ENCODE data around the gene COL17A1. TPM values are rescaled to one million over a fixed set of nuclear protein-coding genes. Genes with fewer than 3 reads are reported as not detected.
A peak's percentile ranks its signal among the peaks of the same experiment; 100 is the strongest.

COL17A1 gene
- total and polyA plus RNA-seq, 2 experiments from 2014 or later: 0.18 TPM; not detected in 1

- no peak overlapping the region for H3K4me3 ChIP-seq
- DNase-seq (ENCODE audit: low read depth in 1 of 2, low spot score in 1 of 2): no peak
- H3K27ac ChIP-seq: no peak overlapping the region
- H3K27me3 ChIP-seq: no peaks in the 10 kb centered on the region
- no peaks in the 10 kb centered on the region for H3K36me3 ChIP-seq
- no peaks in the 10 kb centered on the region for H3K4me1 ChIP-seq (ENCODE audit: low read depth)
- TF ChIP-seq, protein P1, sequence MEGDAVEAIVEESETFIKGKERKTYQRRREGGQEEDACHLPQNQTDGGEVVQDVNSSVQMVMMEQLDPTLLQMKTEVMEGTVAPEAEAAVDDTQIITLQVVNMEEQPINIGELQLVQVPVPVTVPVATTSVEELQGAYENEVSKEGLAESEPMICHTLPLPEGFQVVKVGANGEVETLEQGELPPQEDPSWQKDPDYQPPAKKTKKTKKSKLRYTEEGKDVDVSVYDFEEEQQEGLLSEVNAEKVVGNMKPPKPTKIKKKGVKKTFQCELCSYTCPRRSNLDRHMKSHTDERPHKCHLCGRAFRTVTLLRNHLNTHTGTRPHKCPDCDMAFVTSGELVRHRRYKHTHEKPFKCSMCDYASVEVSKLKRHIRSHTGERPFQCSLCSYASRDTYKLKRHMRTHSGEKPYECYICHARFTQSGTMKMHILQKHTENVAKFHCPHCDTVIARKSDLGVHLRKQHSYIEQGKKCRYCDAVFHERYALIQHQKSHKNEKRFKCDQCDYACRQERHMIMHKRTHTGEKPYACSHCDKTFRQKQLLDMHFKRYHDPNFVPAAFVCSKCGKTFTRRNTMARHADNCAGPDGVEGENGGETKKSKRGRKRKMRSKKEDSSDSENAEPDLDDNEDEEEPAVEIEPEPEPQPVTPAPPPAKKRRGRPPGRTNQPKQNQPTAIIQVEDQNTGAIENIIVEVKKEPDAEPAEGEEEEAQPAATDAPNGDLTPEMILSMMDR (IDR thresholded peaks at IDR 0.05; ENCODE audit: low read depth, low read length): no peak
- H3K9me3 ChIP-seq (ENCODE audit: low read depth): no peaks in the 10 kb centered on the region
Measured at GRCh38 chr10:104077247-104077646, 8.4 kb downstream of the COL17A1 start.

DNA sequence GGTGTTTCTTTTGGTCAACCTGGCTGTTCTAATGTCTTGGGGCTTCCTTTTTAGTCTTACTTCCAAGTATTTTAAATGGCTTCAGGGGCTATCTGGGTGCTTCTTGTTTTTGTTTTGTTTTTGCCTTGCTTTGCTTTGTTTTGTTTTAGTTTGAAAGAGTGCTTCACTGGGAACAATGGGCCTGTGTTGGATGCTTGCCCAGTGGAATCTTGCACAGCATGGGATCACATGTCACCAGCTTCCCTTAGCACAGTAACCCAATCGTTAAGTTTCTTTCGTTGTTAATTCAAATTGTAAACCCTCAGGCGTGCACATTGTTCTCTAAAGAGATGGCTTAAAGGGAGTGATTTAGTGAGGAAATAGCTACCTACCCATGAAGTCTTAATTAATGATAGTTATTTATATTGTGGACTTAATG is 8.9 kb downstream of the COL17A1 start:
- TF ChIP-seq, protein P1 (IDR thresholded peaks at IDR 0.05; ENCODE audit: low read depth, low read length): no peak
- H3K27ac ChIP-seq: no peak overlapping the region
- peak in 1 of 2 donors; percentile 85 for DNase-seq (ENCODE audit: low read depth in 1 of 2, low spot score in 1 of 2)
- H3K27me3 ChIP-seq: no peaks in the 10 kb centered on the region
- no peaks in the 10 kb centered on the region for H3K4me1 ChIP-seq (ENCODE audit: low read depth)
- H3K36me3 ChIP-seq: no peaks in the 10 kb centered on the region
- H3K4me3 ChIP-seq: no peak overlapping the region
- no peaks in the 10 kb centered on the region for H3K9me3 ChIP-seq (ENCODE audit: low read depth)

GRCh38 chr10:104074505-104074904 is 11.2 kb downstream of the COL17A1 start:
- Histone ChIP-seq H3K9me3 (ENCODE audit: low read depth) (no peaks in the 10 kb centered on the region), H3K27me3 (no peaks in the 10 kb centered on the region), H3K4me3 (no peak overlapping the region), H3K36me3 (no peaks in the 10 kb centered on the region), H3K27ac (no peak overlapping the region), H3K4me1 (ENCODE audit: low read depth) (no peaks in the 10 kb centered on the region)
- TF ChIP-seq, protein P1 (IDR thresholded peaks at IDR 0.05; ENCODE audit: low read depth, low read length): no peak
- no peak for DNase-seq (ENCODE audit: low read depth in 1 of 2, low spot score in 1 of 2)

DNA sequence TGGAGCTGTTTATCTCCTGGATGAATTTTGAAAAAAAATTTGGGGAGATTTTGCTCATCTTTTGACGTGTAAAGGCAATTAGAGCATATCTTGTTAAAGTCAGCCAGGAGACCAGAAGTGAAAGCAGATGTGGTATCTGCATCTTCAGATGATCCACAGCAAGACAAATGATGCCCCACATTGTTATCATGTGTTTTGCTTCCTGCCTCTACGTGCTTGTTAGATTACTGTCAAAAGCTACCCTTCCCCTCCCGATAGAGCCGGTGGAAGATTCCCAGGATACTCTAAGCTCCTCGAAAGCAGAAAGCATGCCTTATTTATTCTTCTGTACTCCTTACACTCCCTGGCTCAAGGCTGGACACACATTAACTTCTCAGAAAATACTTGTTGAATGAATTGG is 12.9 kb downstream of the COL17A1 start:
- DNase-seq (ENCODE audit: low read depth in 1 of 2, low spot score in 1 of 2): no peak
- H3K27ac ChIP-seq: no peak overlapping the region
- TF ChIP-seq, protein P1 (IDR thresholded peaks at IDR 0.05; ENCODE audit: low read depth, low read length): no peak
- no peaks in the 10 kb centered on the region for H3K9me3 ChIP-seq (ENCODE audit: low read depth)
- no peaks in the 10 kb centered on the region for H3K36me3 ChIP-seq
- peaks cover 1% of the 10 kb centered on the region for H3K4me1 ChIP-seq (ENCODE audit: low read depth)
- H3K27me3 ChIP-seq: no peaks in the 10 kb centered on the region
- H3K4me3 ChIP-seq: no peak overlapping the region

GRCh38 chr10:104069613-104070012 is 16.1 kb downstream of the COL17A1 start:
- H3K9me3 ChIP-seq (ENCODE audit: low read depth): no peaks in the 10 kb centered on the region
- DNase-seq (ENCODE audit: low read depth in 1 of 2, low spot score in 1 of 2): no peak
- TF ChIP-seq, protein P1 (IDR thresholded peaks at IDR 0.05; ENCODE audit: low read depth, low read length): no peak
- peaks cover 16% of the 10 kb centered on the region for H3K4me1 ChIP-seq (ENCODE audit: low read depth)
- H3K36me3 ChIP-seq: no peaks in the 10 kb centered on the region
- no peak overlapping the region for H3K27ac ChIP-seq
- H3K4me3 ChIP-seq: no peak overlapping the region
- H3K27me3 ChIP-seq: no peaks in the 10 kb centered on the region

GRCh38 chr10:104067525-104067924 is 18.2 kb downstream of the COL17A1 start:
- Histone ChIP-seq H3K4me1 (ENCODE audit: low read depth) (peaks cover 16% of the 10 kb centered on the region), H3K27me3 (no peaks in the 10 kb centered on the region), H3K27ac (no peak overlapping the region), H3K4me3 (no peak overlapping the region), H3K9me3 (ENCODE audit: low read depth) (no peaks in the 10 kb centered on the region), H3K36me3 (no peaks in the 10 kb centered on the region)
- TF ChIP-seq, protein P1 (IDR thresholded peaks at IDR 0.05; ENCODE audit: low read depth, low read length): no peak
- DNase-seq (ENCODE audit: low read depth in 1 of 2, low spot score in 1 of 2): peak in 1 of 2 donors; percentile 55
